ENCODE data around the gene GPR107.

DNA sequence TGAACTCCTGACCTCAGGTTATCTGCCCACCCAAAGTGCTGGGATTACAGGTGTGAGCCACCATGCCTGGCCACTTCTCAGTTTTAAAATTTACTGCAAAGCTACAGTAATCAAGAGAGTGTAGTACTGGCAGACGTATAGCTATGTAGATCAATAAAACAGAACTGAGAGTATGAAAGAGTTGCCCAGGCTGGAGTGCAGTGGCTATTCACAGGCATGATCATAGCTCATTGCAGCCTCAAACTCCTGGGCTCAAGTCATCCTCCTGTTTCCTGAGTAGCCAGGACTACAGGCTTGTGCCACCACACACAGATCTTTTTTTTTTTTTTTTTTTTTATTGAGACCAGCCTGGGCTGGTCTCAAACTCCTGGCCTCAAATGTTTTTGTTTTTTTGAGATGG, 92.0 kb downstream of the GPR107 start:
- TF ChIP-seq FOXP1 (CRISPR knock-in tag; IDR thresholded peaks at IDR 0.05; ENCODE audit: borderline replicate concordance) = no peak
- TF ChIP-seq, protein P1, sequence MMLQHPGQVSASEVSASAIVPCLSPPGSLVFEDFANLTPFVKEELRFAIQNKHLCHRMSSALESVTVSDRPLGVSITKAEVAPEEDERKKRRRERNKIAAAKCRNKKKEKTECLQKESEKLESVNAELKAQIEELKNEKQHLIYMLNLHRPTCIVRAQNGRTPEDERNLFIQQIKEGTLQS (CRISPR knock-in tag; conservative IDR thresholded peaks at IDR 0.05) = no peak
- TF ChIP-seq, protein P2, sequence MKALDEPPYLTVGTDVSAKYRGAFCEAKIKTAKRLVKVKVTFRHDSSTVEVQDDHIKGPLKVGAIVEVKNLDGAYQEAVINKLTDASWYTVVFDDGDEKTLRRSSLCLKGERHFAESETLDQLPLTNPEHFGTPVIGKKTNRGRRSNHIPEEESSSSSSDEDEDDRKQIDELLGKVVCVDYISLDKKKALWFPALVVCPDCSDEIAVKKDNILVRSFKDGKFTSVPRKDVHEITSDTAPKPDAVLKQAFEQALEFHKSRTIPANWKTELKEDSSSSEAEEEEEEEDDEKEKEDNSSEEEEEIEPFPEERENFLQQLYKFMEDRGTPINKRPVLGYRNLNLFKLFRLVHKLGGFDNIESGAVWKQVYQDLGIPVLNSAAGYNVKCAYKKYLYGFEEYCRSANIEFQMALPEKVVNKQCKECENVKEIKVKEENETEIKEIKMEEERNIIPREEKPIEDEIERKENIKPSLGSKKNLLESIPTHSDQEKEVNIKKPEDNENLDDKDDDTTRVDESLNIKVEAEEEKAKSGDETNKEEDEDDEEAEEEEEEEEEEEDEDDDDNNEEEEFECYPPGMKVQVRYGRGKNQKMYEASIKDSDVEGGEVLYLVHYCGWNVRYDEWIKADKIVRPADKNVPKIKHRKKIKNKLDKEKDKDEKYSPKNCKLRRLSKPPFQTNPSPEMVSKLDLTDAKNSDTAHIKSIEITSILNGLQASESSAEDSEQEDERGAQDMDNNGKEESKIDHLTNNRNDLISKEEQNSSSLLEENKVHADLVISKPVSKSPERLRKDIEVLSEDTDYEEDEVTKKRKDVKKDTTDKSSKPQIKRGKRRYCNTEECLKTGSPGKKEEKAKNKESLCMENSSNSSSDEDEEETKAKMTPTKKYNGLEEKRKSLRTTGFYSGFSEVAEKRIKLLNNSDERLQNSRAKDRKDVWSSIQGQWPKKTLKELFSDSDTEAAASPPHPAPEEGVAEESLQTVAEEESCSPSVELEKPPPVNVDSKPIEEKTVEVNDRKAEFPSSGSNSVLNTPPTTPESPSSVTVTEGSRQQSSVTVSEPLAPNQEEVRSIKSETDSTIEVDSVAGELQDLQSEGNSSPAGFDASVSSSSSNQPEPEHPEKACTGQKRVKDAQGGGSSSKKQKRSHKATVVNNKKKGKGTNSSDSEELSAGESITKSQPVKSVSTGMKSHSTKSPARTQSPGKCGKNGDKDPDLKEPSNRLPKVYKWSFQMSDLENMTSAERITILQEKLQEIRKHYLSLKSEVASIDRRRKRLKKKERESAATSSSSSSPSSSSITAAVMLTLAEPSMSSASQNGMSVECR (CRISPR knock-in tag; IDR thresholded peaks at IDR 0.05; ENCODE audit: borderline replicate concordance) = no peak

Data from WTC11 (cell line).